OCI-LY1 (cell line): ENCODE data around the gene SERPINA1.
"Not testable (repeated sequence)": the region's sequence is repeated elsewhere in the genome, so short reads cannot be mapped to it uniquely, and the experiment has no call there.

Experiments used
- EZH2 ChIP-seq: fragments of 200-600 bp; sonication (generic), shearing (Covaris generic); IDR thresholded peaks from 2 replicates; pipeline ENCODE4 v1.8.0; 2017; ENCODE audit warnings: borderline replicate concordance, mixed run types, mild to moderate bottlenecking, antibody characterized with exemption, low read length, moderate library complexity, mixed read lengths
- TF ChIP-seq, protein P1 (sequence below): fragments of 200-600 bp; sonication (generic), shearing (Covaris generic); IDR thresholded peaks from 2 replicates; pipeline ENCODE4 v1.5.1; 2017; ENCODE audit warnings: mild to moderate bottlenecking, antibody characterized with exemption, low read length, moderate library complexity, mixed read lengths

DNA sequence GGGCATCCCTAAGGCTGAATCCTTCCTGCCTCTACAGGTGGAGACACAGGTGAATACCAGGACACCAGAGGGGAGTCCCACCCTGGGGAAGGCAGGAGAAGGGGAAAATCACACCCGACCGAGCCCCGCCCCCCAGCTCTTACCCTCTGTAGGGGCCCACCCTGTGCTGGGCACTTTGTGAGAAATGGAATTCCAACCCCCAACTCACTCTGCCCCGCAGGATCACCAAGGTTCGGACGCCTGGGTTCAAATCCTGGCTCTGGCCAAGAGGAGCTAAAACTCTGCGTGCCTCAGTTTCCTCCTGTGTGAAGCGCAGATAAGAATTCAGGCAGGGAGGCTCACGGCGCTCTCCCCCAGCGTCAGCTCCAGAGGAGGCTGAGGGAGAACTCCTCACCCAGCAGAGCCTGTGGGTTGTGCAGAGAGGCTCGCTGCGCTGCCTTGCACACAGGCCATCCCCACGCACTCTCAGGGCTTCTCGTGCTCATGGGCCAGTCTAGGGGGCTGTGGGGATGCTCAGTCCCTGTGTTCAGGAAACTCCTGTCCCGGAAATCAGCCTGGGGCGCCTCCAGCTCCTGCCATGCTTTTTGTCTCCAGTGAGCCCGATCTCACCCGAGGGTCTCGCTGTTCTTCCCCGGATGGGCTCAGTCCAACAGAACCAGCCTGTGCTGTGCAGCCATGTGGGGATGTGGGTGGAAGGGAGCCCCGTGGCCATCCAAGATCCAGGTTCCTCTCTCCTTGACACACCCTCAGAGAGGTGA lies 18.5 kb downstream of the SERPINA1 start:
- TF ChIP-seq, protein P1, sequence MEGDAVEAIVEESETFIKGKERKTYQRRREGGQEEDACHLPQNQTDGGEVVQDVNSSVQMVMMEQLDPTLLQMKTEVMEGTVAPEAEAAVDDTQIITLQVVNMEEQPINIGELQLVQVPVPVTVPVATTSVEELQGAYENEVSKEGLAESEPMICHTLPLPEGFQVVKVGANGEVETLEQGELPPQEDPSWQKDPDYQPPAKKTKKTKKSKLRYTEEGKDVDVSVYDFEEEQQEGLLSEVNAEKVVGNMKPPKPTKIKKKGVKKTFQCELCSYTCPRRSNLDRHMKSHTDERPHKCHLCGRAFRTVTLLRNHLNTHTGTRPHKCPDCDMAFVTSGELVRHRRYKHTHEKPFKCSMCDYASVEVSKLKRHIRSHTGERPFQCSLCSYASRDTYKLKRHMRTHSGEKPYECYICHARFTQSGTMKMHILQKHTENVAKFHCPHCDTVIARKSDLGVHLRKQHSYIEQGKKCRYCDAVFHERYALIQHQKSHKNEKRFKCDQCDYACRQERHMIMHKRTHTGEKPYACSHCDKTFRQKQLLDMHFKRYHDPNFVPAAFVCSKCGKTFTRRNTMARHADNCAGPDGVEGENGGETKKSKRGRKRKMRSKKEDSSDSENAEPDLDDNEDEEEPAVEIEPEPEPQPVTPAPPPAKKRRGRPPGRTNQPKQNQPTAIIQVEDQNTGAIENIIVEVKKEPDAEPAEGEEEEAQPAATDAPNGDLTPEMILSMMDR = not testable (repeated sequence)
- TF ChIP-seq EZH2 = not testable (repeated sequence)
